Activated naive CD4-positive, alpha-beta T cell treated with anti-CD3 and anti-CD28 coated beads, Interleukin-2, amount 50 U/mL, for 72 hours (primary cell): Measurements from ENCODE around the gene E2F1. TPM values are rescaled to one million over a fixed set of nuclear protein-coding genes. Genes with fewer than 3 reads are reported as not detected.
"Not testable (repeated sequence)": the region's sequence is repeated elsewhere in the genome, so short reads cannot be mapped to it uniquely, and the experiment has no call there.

Source experiments
- ATAC-seq, 2 donors: fragments of 150-1000 bp; cut with Tn5 transposase; 2 replicates each; pipeline ENCODE4 v1.10.0; 2021; ENCODE audit warnings: mild to moderate bottlenecking in 2 of 2, moderate library complexity in 2 of 2
- DNase-seq, 2 donors: peaks; one replicate each; pipeline ENCODE4 v3.0.0; 2021 to 2022; ENCODE audit warnings: low spot score in 2 of 2
- H3K27ac Mint-ChIP-seq, 2 donors: one replicate each; pipeline ENCODE4 v1.8.0; 2022; ENCODE audit warnings: mild to moderate bottlenecking in 2 of 2, mixed read lengths in 2 of 2
- H3K36me3 Mint-ChIP-seq, 2 donors: one replicate each; pipeline ENCODE4 v1.8.0; 2022; ENCODE audit warnings: mixed read lengths in 2 of 2
- H3K9me3 Mint-ChIP-seq, 2 donors: one replicate each; pipeline ENCODE4 v1.8.0; 2022; ENCODE audit warnings: mixed read lengths in 2 of 2
- total RNA-seq, 2 donors: library from RNA; stranded (reverse); gene quantifications; one replicate each; pipeline ENCODE4 v1.2.3, GENCODE V29; 2022

Gene E2F1
- total RNA-seq, 2 donors from 2014 or later: 62.4 to 76.4 TPM

- peaks cover 3 to 4% of the 10 kb centered on the region in 2 donors for H3K9me3 Mint-ChIP-seq
- peaks cover 0 to 6% of the 10 kb centered on the region in 2 donors for H3K36me3 Mint-ChIP-seq
- ATAC-seq: peak in 1 of 2 donors; percentile 1
- H3K27ac Mint-ChIP-seq: peak overlapping the region; percentile 81 to 96
- DNase-seq: peak in 1 of 2 donors; percentile 15
Measured at GRCh38 chr20:33719277-33719988, 33.2 kb upstream of the E2F1 start.

- no peak for DNase-seq
- ATAC-seq: no peak
- Mint-ChIP-seq H3K9me3 (peaks cover 3 to 4% of the 10 kb centered on the region in 2 donors), H3K27ac (peak overlapping the region in 1 of 2 donors; percentile 3), H3K36me3 (peaks cover 0 to 6% of the 10 kb centered on the region in 2 donors)
Measured at GRCh38 chr20:33716498-33716897, 30.3 kb upstream of the E2F1 start.

DNA sequence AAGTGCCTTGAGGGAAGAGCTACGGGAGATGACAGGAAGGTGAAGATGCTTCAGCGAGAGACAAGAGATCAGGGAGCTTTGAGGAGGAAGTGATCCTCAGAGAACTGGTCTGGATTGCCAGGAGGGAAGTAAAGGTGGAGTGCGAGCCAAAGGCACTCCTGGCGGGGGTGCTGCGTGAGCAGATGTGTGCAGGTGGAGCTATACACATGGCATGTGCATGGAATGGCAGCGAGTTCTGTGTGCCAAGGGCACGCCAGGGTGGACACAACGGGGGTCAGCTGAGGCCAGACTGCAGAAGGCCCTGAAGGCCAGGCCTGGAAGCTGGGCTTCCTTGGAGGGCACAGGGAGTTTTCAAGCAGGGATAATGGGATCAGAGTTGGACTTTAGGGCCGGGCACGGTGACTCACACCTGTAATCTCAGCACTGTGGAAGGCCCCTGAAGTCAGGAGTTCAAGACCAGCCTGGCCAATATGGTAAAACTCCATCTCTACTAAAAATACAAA is 27.7 kb upstream of the E2F1 start:
- Mint-ChIP-seq H3K9me3 (no peaks in the 10 kb centered on the region), H3K27ac (peak overlapping the region in 1 of 2 donors; percentile 25), H3K36me3 (no peaks in the 10 kb centered on the region)
- no peak for DNase-seq
- no peak for ATAC-seq

DNA sequence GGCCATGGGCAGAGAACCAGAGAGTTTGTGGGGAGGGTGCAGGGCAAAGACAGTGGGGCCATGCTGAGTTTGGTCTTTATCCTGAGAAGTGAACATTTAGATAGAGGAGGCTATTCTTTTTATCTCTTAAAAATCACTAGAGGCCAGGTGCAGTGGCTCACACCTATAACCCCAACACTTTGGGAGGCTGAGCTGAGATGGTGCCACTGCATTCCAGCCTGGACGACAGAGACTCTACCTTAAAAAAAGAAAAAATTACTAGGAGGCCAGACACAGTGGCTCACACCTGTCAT is 25.2 kb upstream of the E2F1 start:
- DNase-seq (no peak), ATAC-seq (no peak)
- no peaks in the 10 kb centered on the region for H3K9me3 Mint-ChIP-seq
- H3K27ac Mint-ChIP-seq: peak overlapping the region in 1 of 2 donors; percentile 27
- no peaks in the 10 kb centered on the region for H3K36me3 Mint-ChIP-seq

- Mint-ChIP-seq H3K27ac (peak overlapping the region; percentile 27 to 76), H3K9me3 (no peaks in the 10 kb centered on the region), H3K36me3 (no peaks in the 10 kb centered on the region)
- DNase-seq (no peak), ATAC-seq (no peak)
Measured at GRCh38 chr20:33710681-33711445, 24.7 kb upstream of the E2F1 start.

- H3K27ac Mint-ChIP-seq: no peak overlapping the region
- no peaks in the 10 kb centered on the region for H3K9me3 Mint-ChIP-seq
- no peaks in the 10 kb centered on the region for H3K36me3 Mint-ChIP-seq
- DNase-seq: no peak
- ATAC-seq: peak in 1 of 2 donors; percentile 35
Measured at GRCh38 chr20:33709905-33710541, 23.8 kb upstream of the E2F1 start.

DNA sequence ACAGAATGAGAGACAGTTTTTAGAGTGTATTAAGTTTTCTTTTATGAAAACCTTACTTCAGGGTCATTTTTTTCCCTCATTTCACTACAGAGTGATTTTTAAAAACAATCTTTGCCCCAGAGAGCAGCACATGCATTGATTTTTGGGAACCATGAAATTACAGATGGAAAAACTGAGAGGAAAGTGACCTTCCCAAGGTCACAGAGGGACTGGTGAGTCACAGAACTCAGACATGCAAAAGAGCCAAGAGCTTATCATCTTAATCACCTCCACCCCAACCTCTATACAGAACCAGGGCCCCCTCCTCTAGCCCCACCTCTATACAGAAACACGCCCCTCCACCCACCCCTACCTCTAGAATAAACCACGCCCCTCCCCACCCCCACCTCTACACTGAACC is 23.2 kb upstream of the E2F1 start:
- DNase-seq: no peak
- Mint-ChIP-seq H3K36me3 (no peaks in the 10 kb centered on the region), H3K27ac (no peak overlapping the region), H3K9me3 (no peaks in the 10 kb centered on the region)
- peak; percentile 55 to 79 for ATAC-seq

DNA sequence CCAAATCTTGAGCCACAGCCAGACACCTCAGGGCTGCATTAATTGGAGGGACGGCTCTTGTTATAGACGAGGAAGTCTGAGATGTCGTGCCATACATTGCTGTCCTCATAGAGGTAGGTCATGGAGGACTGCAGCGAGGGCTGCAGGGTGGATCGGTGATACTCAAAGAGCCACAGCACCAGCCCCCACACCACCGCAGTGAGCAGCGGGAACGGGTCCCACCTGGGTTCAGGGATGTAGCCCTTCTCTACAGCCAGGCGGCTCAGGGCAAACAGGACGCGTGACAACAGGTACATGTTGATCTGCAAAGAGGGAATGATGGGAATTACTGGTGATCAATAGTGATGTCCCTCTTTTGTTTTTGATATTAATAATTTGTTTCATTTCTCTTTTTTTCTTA is 21.5 kb upstream of the E2F1 start:
- Mint-ChIP-seq H3K27ac (no peak overlapping the region), H3K36me3 (no peaks in the 10 kb centered on the region), H3K9me3 (no peaks in the 10 kb centered on the region)
- ATAC-seq (no peak), DNase-seq (no peak)

DNA sequence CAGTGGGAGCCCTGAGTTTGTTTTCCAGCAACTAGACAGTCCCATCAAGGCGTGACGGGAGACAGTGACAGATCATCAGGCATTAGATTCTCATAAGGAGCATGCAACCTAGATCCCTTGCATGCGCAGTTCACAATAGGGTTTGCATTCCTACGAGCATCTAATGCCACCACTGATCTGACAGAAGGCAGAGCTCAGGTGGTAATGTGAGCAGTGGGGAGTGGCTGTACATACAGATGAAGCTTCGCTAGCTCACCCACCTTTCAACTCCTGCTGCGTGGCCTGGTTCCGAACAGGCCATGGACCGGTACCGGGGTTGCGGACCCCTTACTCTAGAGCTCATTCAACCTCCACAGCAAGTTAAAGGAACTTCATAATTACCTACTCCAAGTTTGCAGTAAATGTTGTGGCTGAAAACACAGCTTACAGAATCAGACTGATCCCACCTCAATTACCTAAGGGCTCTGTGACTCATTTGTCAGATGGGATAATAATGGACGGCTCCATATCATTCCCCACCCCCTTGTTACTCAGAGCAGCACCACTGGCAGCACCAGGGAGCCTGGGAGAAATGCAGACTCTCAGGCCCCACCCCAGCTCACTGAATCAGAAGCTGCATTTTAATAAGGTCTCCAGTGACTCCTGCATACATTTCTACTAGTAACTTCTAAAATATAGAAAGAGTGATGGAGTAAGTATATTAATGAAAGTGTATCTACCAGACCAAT is 18.2 kb upstream of the E2F1 start:
- no peaks in the 10 kb centered on the region for H3K36me3 Mint-ChIP-seq
- DNase-seq (no peak), ATAC-seq (no peak)
- no peaks in the 10 kb centered on the region for H3K9me3 Mint-ChIP-seq
- no peak overlapping the region for H3K27ac Mint-ChIP-seq

DNA sequence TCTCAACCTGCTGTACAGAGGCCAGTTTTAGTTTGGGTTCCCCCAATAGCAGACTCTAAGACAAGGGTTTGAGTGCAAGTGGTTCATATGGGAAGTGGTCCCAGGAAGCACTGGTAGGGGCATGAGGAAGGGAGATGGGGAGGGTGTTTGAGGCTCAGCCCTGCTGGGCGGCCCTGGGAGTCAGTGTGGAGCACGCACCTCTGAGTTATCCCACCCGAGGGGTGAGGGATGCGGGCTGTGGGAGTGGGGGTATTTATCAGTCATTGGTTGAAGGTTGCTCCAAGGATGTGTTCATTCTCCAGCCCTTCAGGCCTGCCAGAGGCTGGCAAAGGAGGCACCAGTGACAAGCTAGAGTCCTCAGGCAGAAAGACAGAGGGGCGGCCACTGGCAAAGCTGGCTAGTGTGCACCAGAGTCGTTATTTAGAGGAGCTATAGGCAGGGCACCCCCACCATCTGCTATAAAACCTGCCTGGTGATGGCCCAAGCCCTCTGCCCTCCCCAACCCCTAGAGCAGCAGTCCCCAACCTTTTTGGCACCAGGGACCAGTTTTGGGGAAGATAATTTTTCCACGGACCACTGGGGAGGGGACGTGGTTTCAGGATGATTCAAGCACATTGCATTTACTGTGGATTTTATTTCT is 17.4 kb upstream of the E2F1 start:
- ATAC-seq (no peak), DNase-seq (no peak)
- H3K36me3 Mint-ChIP-seq: peaks cover 0 to 2% of the 10 kb centered on the region in 2 donors
- no peaks in the 10 kb centered on the region for H3K9me3 Mint-ChIP-seq
- peak overlapping the region in 1 of 2 donors; percentile 57 for H3K27ac Mint-ChIP-seq

DNA sequence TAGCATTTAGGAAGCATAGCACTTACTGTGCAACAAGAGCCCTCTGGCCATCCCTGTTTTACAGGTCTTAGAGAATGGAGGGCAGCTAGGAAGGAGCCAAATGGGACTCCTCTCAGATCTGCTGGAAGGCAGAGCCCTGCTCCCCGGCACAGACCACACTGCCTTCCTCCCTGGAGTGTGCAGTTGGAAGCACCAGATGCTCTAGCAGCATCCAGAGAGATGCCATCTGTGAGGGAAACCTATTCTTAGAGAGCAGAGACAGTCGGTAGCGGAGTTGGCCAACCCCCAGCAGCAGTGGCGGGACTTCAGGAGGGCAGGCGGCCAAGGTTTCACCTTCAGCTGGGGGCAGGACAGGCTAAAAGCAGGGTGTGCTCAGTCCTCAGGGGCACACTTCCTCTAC is 16.7 kb upstream of the E2F1 start:
- ATAC-seq (no peak), DNase-seq (no peak)
- H3K9me3 Mint-ChIP-seq: no peaks in the 10 kb centered on the region
- peak overlapping the region in 1 of 2 donors; percentile 44 for H3K27ac Mint-ChIP-seq
- H3K36me3 Mint-ChIP-seq: peaks cover 0 to 5% of the 10 kb centered on the region in 2 donors

DNA sequence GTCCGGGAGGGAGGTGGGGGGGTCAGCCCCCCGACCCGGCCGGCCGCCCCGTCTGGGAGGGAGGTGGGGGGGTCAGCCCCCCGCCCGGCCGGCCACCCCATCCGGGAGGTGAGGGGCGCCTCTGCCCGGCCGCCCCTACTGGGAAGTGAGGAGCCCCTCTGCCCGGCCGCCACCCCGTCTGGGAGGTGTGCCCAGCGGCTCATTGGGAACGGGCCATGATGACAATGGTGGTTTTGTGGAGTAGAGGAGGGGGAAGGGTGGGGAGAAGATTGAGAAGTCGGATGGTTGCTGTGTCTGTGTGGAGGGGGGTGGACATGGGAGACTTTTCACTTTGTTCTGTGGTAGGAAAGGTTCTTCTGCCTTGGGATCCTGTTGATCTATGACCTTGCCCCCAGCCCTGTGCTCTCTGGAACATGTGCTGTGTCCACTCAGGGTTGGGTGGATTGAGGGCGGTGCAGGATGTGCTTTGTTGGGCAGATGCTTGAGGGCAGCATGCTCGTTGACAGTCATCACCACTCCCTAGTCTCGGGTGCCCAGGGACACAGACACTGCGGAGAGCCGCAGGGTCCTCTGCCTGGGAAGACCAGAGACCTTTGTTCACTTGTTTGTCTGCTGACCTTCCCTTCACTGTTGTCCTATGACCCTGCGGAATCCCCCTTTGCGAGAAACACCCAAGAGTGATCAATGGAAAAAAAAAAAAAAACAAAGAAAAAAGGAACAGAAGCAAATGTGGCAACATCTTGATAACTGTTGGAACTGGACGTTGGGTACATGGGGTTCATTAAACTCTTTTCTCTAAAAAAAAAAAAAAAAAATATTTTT is 15.7 kb upstream of the E2F1 start:
- H3K36me3 Mint-ChIP-seq: peaks cover 0 to 5% of the 10 kb centered on the region in 2 donors
- no peaks in the 10 kb centered on the region for H3K9me3 Mint-ChIP-seq
- no peak overlapping the region for H3K27ac Mint-ChIP-seq
- DNase-seq (no peak), ATAC-seq (no peak)

- not testable (repeated sequence) for H3K27ac Mint-ChIP-seq, H3K36me3 Mint-ChIP-seq, H3K9me3 Mint-ChIP-seq, DNase-seq, ATAC-seq
Measured at GRCh38 chr20:33700696-33701441, 14.7 kb upstream of the E2F1 start.

DNA sequence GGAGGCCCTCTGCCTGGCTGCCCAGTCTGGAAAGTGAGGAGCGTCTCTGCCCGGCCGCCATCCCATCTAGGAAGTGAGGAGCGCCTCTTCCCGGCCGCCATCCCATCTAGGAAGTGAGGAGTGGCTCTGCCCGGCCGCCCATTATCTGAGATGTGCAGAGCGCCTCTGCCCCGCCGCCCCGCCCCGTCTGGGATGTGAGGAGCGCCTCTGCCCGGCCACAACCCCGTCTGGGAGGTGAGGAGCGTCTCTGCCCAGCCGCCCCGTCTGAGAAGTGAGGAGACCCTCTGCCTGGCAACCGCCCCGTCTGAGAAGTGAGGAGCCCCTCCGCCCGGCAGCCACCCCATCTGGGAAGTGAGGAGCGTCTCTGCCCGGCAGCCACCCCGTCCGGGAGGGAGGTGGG is 12.8 kb upstream of the E2F1 start:
- ATAC-seq, H3K36me3 Mint-ChIP-seq, DNase-seq, H3K9me3 Mint-ChIP-seq, H3K27ac Mint-ChIP-seq: not testable (repeated sequence)

- DNase-seq (no peak), ATAC-seq (no peak)
- Mint-ChIP-seq H3K9me3 (no peaks in the 10 kb centered on the region), H3K27ac (no peak overlapping the region), H3K36me3 (peaks cover 0 to 5% of the 10 kb centered on the region in 2 donors)
Measured at GRCh38 chr20:33697129-33697528, 10.9 kb upstream of the E2F1 start.
